Activated CD4-positive, alpha-beta memory T cell treated with anti-CD3 and anti-CD28 coated beads, Interleukin-2, amount 10 ng/mL, durations not matched to agents 7 days and 5 days (primary cell): Measurements from ENCODE around the gene ZNF678. TPM values are rescaled to one million over a fixed set of nuclear protein-coding genes. Genes with fewer than 3 reads are reported as not detected.
A peak's percentile ranks its signal among the peaks of the same experiment; 100 is the strongest.

ENCODE experiments used
- CTCF ChIA-PET: fragments of 350-600 bp; sonication (Branson Sonifier 250); formaldehyde crosslinking; loops from one replicate; lab custom pipeline; 2021; ENCODE audit warnings: antibody characterized with exemption, inconsistent platforms; lab: Charles Lee
- POLR2A ChIA-PET: fragments of 350-600 bp; sonication (Branson Sonifier 250); formaldehyde crosslinking; loops from one replicate; lab custom pipeline; 2021; ENCODE audit warnings: antibody characterized with exemption; lab: Charles Lee
- DNase-seq: peaks from one replicate; pipeline ENCODE4 v3.0.0-alpha.2; 2020
- H3K27ac Mint-ChIP-seq: one replicate; pipeline ENCODE4 v1.8.0; 2021; ENCODE audit warnings: mild to moderate bottlenecking, mixed read lengths
- H3K27me3 Mint-ChIP-seq: one replicate; pipeline ENCODE4 v1.8.0; 2021; ENCODE audit warnings: mixed read lengths
- H3K36me3 Mint-ChIP-seq: one replicate; pipeline ENCODE4 v1.8.0; 2021; ENCODE audit warnings: low read depth, mixed read lengths
- H3K4me1 Mint-ChIP-seq: one replicate; pipeline ENCODE4 v1.8.0; 2021; ENCODE audit warnings: mixed read lengths
- H3K4me3 Mint-ChIP-seq: one replicate; pipeline ENCODE4 v1.8.0; 2021; ENCODE audit warnings: mild to moderate bottlenecking, mixed read lengths
- H3K9me3 Mint-ChIP-seq: one replicate; pipeline ENCODE4 v1.8.0; 2021; ENCODE audit warnings: mixed read lengths
- total RNA-seq, 2 experiments: library from RNA; stranded (reverse); gene quantifications; one replicate each; pipeline ENCODE4 v1.2.3, GENCODE V29; 2021

ZNF678 gene
- total RNA-seq, 2 experiments from 2014 or later = 4.6 to 4.9 TPM

DNA sequence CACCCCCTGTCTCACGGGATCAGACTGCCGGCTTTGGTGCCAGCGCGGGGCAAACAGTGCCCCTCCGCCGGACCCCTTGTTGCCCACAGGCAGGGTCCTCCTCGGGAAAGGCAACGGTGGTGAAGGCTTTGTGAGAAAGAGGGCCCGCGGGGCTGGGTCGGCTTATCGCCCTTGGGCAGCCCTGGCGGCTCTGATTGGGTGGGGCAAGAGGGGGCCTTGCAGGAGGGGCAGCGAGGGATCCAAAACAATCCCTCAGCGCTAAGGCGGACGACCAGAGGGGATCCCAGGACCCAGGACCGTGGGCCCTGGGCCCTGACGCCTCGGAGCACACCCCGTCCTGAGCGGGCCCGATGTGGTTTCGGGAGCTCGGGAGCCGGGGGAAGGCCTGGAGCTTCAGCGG is 3.9 kb upstream of the ZNF678 start:
- peaks cover 27% of the 10 kb centered on the region for H3K36me3 Mint-ChIP-seq
- no peak overlapping the region for H3K27ac Mint-ChIP-seq
- ChIA-PET POLR2A (no interaction called here), CTCF (no interaction called here)
- H3K9me3 Mint-ChIP-seq = peaks cover 24% of the 10 kb centered on the region
- no peak for DNase-seq
- no peak overlapping the region for H3K4me3 Mint-ChIP-seq
- peaks cover 22% of the 10 kb centered on the region for H3K27me3 Mint-ChIP-seq
- peaks cover 19% of the 10 kb centered on the region for H3K4me1 Mint-ChIP-seq

DNA sequence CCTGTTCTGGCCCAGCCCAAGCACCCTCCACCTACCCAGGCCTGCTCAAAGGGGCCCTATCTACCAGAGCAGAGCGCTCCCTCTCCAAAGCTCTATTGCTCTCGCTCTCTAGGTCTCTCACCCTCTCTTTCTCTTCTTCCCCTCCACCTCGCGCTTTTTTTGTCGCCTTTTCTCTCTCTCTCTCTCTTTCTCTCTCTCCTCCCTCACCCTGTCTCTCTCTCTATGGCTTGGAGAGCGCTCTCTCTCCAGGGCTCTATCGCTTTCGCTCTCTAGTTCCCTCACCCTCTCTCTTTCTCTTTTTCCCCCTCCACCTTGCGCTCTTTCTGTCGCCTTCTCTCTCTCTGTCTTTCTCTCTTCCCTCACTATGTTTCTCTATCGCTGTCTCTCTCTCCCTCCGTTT is 3.4 kb upstream of the ZNF678 start:
- Mint-ChIP-seq H3K9me3 (peaks cover 24% of the 10 kb centered on the region), H3K4me1 (peaks cover 20% of the 10 kb centered on the region), H3K36me3 (peaks cover 27% of the 10 kb centered on the region), H3K27me3 (peaks cover 22% of the 10 kb centered on the region), H3K27ac (no peak overlapping the region), H3K4me3 (no peak overlapping the region)
- ChIA-PET CTCF (no interaction called here), POLR2A (no interaction called here)
- DNase-seq = no peak

DNA sequence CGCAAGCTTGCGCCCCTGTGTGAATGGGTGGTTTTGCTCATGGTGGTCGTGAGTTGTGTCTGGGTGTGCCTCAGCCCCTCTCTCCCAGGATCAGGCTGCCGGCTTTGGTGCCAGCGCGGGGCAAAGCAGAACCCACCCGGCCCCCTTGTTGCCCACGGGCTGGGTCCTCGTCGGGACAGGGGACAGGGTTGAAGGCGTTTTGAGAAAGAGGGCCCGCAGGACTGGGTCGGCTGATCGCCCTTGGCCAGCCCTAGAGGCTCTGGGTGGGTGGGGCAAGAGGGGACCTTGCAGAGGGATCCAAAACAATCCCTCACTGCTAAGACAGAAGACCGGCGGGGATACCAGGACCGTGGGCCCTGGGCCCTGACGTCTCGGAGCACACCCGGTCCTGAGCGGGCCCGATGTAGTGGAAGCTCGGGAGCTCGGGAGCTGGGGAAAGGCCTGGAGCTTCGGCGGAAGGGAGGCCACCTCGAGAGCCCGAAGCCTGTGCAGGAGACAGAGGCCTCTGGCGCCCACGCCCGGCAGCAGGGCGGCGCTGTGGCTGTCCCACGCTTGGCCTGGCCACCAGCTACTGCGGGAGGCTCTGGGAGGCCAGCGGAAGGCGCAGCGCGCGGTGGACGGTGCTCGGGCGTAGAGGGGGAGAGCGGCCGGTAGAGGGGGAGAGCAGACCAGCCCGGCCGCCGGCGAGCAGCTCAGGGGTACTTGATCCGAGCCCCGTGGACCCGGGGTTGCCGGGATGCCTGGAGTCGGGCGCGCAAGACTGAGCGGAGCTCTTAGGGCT is 2.8 kb upstream of the ZNF678 start:
- no peak for DNase-seq
- ChIA-PET CTCF (no interaction called here), POLR2A (no interaction called here)
- H3K4me3 Mint-ChIP-seq = no peak overlapping the region
- H3K27ac Mint-ChIP-seq = no peak overlapping the region
- peaks cover 27% of the 10 kb centered on the region for H3K36me3 Mint-ChIP-seq
- H3K4me1 Mint-ChIP-seq = peaks cover 20% of the 10 kb centered on the region
- H3K9me3 Mint-ChIP-seq = peaks cover 24% of the 10 kb centered on the region
- peaks cover 22% of the 10 kb centered on the region for H3K27me3 Mint-ChIP-seq

DNA sequence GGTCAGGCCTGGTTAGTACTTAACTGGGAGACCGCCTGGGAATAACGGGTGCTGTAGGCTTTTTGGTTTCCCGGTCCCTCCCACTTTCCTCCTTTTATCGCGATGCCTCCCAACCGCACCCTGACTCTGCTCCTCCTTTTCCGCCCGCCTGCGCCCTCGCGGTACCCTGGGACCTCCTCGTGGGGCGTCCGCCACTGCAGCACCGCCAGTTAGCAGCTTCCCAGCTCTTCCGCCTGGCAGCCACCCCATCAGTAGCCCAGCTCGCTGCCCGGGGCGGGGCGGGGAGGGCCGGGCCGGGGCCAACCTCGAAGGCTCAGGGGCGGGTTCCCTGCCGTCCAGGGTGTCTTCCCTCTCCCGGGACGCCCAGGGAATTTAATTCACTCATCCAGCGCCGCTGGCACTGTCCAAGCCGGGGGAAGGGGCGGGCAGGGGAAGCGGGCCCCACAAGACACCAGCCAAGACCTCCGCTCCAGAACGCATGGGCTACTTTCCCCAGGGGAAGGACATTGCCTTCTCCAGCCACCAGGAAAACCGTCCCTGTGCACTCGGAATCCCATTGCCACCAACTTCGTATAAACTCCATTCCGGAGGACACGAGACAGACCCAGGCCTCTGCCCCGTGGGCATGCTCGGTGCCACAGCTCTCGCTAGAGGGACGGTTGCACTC is 2.0 kb upstream of the ZNF678 start:
- Mint-ChIP-seq H3K36me3 (peaks cover 31% of the 10 kb centered on the region), H3K27ac (no peak overlapping the region), H3K4me1 (peaks cover 20% of the 10 kb centered on the region), H3K27me3 (peaks cover 22% of the 10 kb centered on the region), H3K9me3 (peaks cover 28% of the 10 kb centered on the region), H3K4me3 (no peak overlapping the region)
- CTCF ChIA-PET = interaction anchor here (3.1 kb wide), 1 partner anchor 19 kb away, joined by 29 read pairs; no protein-coding TSS in a partner anchor
- POLR2A ChIA-PET = no interaction called here
- DNase-seq = no peak

DNA sequence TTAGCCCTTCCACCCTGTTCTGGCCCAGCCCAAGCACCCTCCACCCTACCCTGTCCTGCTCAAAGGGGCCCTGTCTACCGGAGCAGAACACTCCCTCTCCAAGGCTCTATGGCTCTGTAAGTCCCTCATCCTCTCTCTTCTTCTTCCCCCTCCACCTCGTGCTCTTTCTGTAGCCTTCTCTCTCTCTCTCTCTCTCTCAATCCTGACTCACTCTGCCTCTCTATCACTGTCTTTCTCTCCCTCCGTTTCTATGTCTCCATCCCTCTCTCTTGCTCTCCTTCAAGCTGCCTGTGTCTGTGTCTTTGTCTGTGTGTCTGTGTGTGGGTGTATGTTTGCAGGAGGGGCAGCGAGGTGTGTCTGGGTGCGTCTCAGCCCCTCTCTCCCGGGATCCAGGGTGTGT is 1.3 kb upstream of the ZNF678 start:
- Mint-ChIP-seq H3K27ac (no peak overlapping the region), H3K4me3 (no peak overlapping the region), H3K36me3 (peaks cover 36% of the 10 kb centered on the region), H3K27me3 (peaks cover 22% of the 10 kb centered on the region), H3K4me1 (peaks cover 20% of the 10 kb centered on the region), H3K9me3 (peaks cover 28% of the 10 kb centered on the region)
- DNase-seq = no peak
- ChIA-PET CTCF (interaction anchor here (0.6 to 3.1 kb wide), 2 partner anchors 19 to 437 kb away, joined by 3 to 29 read pairs; no protein-coding TSS in a partner anchor), POLR2A (no interaction called here)

DNA sequence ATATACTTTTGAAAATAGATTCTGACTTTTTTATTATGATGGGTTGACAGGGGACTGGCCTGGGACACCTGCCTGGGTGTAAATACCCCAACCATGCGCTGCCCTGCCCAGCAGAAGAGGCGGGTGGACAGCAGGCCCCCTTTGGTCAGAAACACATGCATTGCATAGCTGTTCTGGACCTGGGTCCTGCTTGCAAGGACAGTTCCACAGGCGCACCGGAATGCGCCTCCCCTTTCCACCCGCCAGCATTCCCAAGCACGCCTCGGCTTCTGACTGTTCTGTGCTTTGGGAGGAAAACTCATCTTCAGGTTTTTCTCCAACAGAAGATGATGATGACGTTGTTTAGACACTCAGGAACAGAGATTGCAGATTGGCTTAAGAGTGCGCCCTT is 428 bp upstream of the ZNF678 start:
- peaks cover 20% of the 10 kb centered on the region for H3K4me1 Mint-ChIP-seq
- peaks cover 28% of the 10 kb centered on the region for H3K9me3 Mint-ChIP-seq
- peak overlapping the region; percentile 74 for H3K27ac Mint-ChIP-seq
- no peak for DNase-seq
- ChIA-PET CTCF (interaction anchor here (1.5 to 3.1 kb wide), 2 partner anchors 20 to 168 kb away, joined by 3 to 29 read pairs; no protein-coding TSS in a partner anchor), POLR2A (interaction anchor here (0.7 kb wide), 1 partner anchor 840 kb away, joined by 3 read pairs; no protein-coding TSS in a partner anchor)
- H3K36me3 Mint-ChIP-seq = peaks cover 36% of the 10 kb centered on the region
- H3K27me3 Mint-ChIP-seq = peaks cover 18% of the 10 kb centered on the region
- peak overlapping the region; percentile 79 for H3K4me3 Mint-ChIP-seq

DNA sequence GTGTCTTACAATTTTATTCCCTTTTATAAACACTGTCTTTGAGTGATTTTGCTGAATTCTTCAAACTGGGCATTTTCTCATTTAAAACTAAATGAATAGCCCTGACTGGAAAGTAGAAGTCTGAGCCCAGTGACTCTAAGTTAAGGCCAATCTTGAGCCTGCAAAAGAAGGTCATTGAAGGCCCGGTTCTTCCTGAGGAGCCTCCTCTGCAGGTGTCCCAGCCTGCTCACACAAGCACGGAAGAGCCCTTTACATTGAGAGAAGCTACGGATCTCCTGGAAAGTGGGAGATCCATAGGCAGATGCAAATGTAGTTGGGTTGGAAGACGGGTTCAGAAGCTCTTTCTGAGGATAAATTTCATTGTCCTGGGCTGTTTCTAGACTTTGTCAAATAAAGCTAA is 3.9 kb downstream of the ZNF678 start:
- peaks cover 1% of the 10 kb centered on the region for H3K27me3 Mint-ChIP-seq
- CTCF ChIA-PET = interaction anchor here (1.1 kb wide), 1 partner anchor 25 kb away, joined by 4 read pairs; no protein-coding TSS in a partner anchor

DNA sequence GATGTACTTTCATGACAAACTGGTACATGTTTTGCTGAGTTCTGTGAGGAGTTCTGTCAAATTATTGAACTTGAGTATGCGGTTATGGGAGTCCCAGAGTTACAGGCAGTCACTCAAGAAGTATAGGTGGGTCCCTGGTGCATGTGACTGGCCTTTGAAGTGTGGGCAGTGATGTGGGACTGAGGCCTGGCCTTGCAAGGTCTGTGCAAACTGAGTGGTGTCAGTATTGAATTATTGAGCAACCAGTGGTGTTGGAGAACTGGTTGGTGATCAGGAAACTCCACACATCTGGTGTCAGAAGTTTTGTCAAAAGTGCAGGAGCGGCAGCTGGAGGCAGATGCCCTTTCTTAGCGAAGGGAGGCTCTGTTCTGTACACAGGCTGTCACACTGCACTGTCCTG is 5.2 kb downstream of the ZNF678 start:
- DNase-seq = no peak
- peaks cover 10% of the 10 kb centered on the region for H3K4me1 Mint-ChIP-seq
- no peaks in the 10 kb centered on the region for H3K27me3 Mint-ChIP-seq
- H3K36me3 Mint-ChIP-seq = peaks cover 17% of the 10 kb centered on the region
- ChIA-PET POLR2A (interaction anchor here (1.4 kb wide), 1 partner anchor 249 kb away, joined by 4 read pairs; no protein-coding TSS in a partner anchor), CTCF (interaction anchor here (1.1 kb wide), 1 partner anchor 26 kb away, joined by 4 read pairs; no protein-coding TSS in a partner anchor)
- peaks cover 18% of the 10 kb centered on the region for H3K9me3 Mint-ChIP-seq
- H3K4me3 Mint-ChIP-seq = no peak overlapping the region
- no peak overlapping the region for H3K27ac Mint-ChIP-seq

More for the DNA sequence above, 3.9 kb downstream of the ZNF678 start:
- peaks cover 19% of the 10 kb centered on the region for H3K9me3 Mint-ChIP-seq
- DNase-seq = no peak
- H3K4me1 Mint-ChIP-seq = peaks cover 16% of the 10 kb centered on the region
- POLR2A ChIA-PET = no interaction called here
- peaks cover 21% of the 10 kb centered on the region for H3K36me3 Mint-ChIP-seq
- no peak overlapping the region for H3K4me3 Mint-ChIP-seq
- no peak overlapping the region for H3K27ac Mint-ChIP-seq

DNA sequence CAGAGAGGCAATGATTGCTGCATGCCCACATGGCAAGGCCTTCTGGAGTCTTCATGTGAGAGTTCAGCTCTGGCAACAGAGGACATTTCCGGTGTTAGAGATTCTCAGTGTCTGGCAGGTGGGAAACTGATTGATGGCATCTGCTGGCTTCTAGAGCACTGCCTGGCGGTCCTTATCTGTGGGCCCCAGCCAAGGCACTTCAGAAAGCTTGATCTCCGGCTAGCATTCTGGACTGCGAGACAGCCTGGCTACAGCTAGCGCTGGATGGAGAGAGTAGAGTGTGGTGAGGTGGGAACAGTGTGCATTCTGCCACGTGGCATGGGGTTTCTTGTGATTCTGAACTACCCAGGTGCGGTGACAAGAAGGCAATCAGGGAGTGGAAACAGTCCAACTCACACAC is 9.4 kb downstream of the ZNF678 start:
- Mint-ChIP-seq H3K36me3 (peaks cover 30% of the 10 kb centered on the region), H3K27ac (no peak overlapping the region), H3K9me3 (peaks cover 49% of the 10 kb centered on the region), H3K4me1 (no peaks in the 10 kb centered on the region), H3K4me3 (no peak overlapping the region), H3K27me3 (no peaks in the 10 kb centered on the region)
- POLR2A ChIA-PET = no interaction called here
- CTCF ChIA-PET = no interaction called here
- DNase-seq = no peak

DNA sequence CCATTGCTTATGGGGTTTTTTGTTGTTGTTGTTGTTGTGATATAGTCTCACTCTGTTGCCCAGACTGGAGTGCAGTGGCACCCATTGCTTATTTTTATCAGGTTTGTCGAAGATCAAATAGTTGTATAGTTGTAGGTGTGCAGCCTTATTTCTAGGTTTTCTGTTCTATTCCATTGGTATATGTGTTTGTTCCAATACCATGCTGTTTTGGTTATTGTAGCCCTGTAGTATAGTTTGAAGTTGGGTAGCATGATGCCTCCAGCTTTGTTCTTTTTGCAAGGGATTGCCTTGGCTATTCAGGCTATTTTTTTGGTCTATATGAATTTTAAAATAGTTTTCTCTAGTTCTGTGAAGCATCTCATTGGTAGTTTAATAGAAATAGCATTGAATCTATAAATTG is 11.6 kb downstream of the ZNF678 start:
- no peaks in the 10 kb centered on the region for H3K4me1 Mint-ChIP-seq

DNA sequence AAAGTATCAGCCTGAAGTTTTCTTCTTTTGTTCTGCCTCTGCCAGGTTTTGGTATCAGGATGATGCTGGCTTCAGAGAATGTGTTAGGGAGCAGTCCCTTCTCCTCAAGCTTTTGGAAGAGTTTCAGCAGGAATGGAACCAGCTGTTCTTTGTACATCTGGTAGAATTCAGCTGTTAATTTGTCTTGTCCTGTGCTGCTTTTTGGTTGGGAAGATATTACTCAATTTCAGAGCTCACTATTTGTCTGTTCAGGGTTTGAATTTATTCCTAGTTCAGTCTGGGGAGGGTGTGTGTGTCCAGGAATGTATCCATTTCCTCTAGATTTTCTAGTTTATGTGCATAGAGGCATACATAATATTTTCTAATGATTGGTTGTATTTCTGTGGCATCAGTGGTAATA is 12.8 kb downstream of the ZNF678 start:
- Mint-ChIP-seq H3K4me1 (no peaks in the 10 kb centered on the region), H3K27ac (no peak overlapping the region), H3K36me3 (peaks cover 40% of the 10 kb centered on the region), H3K4me3 (no peak overlapping the region), H3K9me3 (peaks cover 59% of the 10 kb centered on the region), H3K27me3 (no peaks in the 10 kb centered on the region)
- CTCF ChIA-PET = interaction anchor here (0.7 kb wide), 1 partner anchor 19 kb away, joined by 3 read pairs; no protein-coding TSS in a partner anchor
- POLR2A ChIA-PET = no interaction called here
- DNase-seq = no peak

More for the DNA sequence above, 11.6 kb downstream of the ZNF678 start:
- H3K27me3 Mint-ChIP-seq = no peaks in the 10 kb centered on the region
- CTCF ChIA-PET = no interaction called here
- no peak for DNase-seq
- H3K9me3 Mint-ChIP-seq = peaks cover 63% of the 10 kb centered on the region
- H3K27ac Mint-ChIP-seq = no peak overlapping the region
- peaks cover 38% of the 10 kb centered on the region for H3K36me3 Mint-ChIP-seq
- POLR2A ChIA-PET = no interaction called here
- H3K4me3 Mint-ChIP-seq = no peak overlapping the region

DNA sequence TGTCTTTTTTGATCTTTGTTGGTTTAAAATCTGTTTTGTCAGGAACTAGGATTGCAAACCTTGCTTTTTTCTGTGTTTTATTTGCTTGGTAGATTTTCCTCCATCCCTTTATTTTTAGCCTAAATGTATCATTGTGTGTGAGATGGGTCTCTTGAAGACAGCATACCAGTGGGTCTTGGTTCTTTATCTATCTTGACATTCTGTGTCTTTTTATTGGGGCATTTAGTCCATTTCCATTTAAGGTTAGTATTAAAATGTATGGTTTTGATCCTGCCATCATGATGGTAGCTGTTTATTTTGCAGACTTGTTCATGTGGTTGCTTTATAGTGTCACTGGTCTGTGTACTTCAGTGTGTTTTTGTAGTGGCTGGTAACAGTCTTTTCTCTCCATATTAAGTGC is 14.1 kb downstream of the ZNF678 start:
- no peaks in the 10 kb centered on the region for H3K27me3 Mint-ChIP-seq
- no peak overlapping the region for H3K4me3 Mint-ChIP-seq
- H3K36me3 Mint-ChIP-seq = peaks cover 43% of the 10 kb centered on the region
- ChIA-PET CTCF (no interaction called here), POLR2A (no interaction called here)
- DNase-seq = no peak
- no peak overlapping the region for H3K27ac Mint-ChIP-seq
- H3K9me3 Mint-ChIP-seq = peaks cover 58% of the 10 kb centered on the region
- H3K4me1 Mint-ChIP-seq = no peaks in the 10 kb centered on the region

DNA sequence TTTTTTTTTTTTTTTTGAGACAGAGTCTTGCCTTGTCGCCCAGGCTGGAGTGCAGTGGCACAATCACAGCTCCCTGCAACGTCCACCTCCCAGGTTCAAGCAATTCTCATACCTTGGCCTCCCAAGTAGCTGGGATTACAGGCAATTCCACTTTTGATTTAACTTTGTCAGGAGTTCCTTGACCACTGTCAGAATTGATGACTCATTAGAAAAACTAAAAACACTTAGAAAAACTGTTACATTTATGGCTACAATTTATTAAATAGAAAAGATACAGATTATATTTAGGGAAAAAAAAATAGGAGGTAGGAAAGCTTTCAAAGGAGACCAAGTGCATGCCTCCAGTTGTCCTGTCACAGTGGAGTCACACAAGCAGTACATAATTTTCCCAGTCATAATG is 20.0 kb downstream of the ZNF678 start:
- ChIA-PET POLR2A (interaction anchor here (0.7 kb wide), 1 partner anchor 19 kb away, joined by 3 read pairs; no protein-coding TSS in a partner anchor), CTCF (no interaction called here)
- no peak for DNase-seq
- Mint-ChIP-seq H3K36me3 (peaks cover 34% of the 10 kb centered on the region), H3K4me3 (no peak overlapping the region), H3K4me1 (no peaks in the 10 kb centered on the region), H3K27ac (no peak overlapping the region), H3K9me3 (peaks cover 38% of the 10 kb centered on the region), H3K27me3 (no peaks in the 10 kb centered on the region)
